ENCODE data around the gene SCN9A.
A peak's percentile ranks its signal among the peaks of the same experiment; 100 is the strongest.
"Not testable (repeated sequence)": the region's sequence is repeated elsewhere in the genome, so short reads cannot be mapped to it uniquely, and the experiment has no call there.

SCN9A gene

GRCh38 chr2:166375736-166376487, at the start of gene SCN9A:
SCN9A (minus strand) TSS chr2:166375944; CDS start chr2:166311756, 64,188 bp downstream.
- DNase-seq: peak; percentile 92

- no peak for DNase-seq
Observed at GRCh38 chr2:166424841-166425240, 49.1 kb upstream of the SCN9A start.

- no peak for DNase-seq
Observed at GRCh38 chr2:166419616-166419934, 43.8 kb upstream of the SCN9A start.

- no peak for DNase-seq
Observed at GRCh38 chr2:166418853-166419615, 43.3 kb upstream of the SCN9A start.

GRCh38 chr2:166417669-166418068, 41.9 kb upstream of the SCN9A start:
- DNase-seq: no peak

GRCh38 chr2:166413255-166413654, 37.5 kb upstream of the SCN9A start:
- DNase-seq: no peak

- DNase-seq: no peak
Observed at GRCh38 chr2:166411473-166412230, 35.9 kb upstream of the SCN9A start.

GRCh38 chr2:166410828-166411472, 35.2 kb upstream of the SCN9A start:
- DNase-seq: no peak

- DNase-seq: not testable (repeated sequence)
Observed at GRCh38 chr2:166407746-166408145, 32.0 kb upstream of the SCN9A start.

GRCh38 chr2:166406374-166406773, 30.6 kb upstream of the SCN9A start:
- no peak for DNase-seq

- no peak for DNase-seq
Observed at GRCh38 chr2:166405569-166405926, 29.8 kb upstream of the SCN9A start.

- DNase-seq: no peak
Observed at GRCh38 chr2:166404831-166405568, 29.3 kb upstream of the SCN9A start.

GRCh38 chr2:166394245-166394644, 18.5 kb upstream of the SCN9A start:
- no peak for DNase-seq

GRCh38 chr2:166393008-166393407, 17.3 kb upstream of the SCN9A start:
- no peak for DNase-seq

GRCh38 chr2:166388481-166389070, 12.8 kb upstream of the SCN9A start:
- DNase-seq: no peak

- DNase-seq: no peak
Observed at GRCh38 chr2:166385313-166385712, 9.6 kb upstream of the SCN9A start.

- no peak for DNase-seq
Observed at GRCh38 chr2:166384774-166385173, 9.0 kb upstream of the SCN9A start.

- no peak for DNase-seq
Observed at GRCh38 chr2:166382448-166382847, 6.7 kb upstream of the SCN9A start.

- no peak for DNase-seq
Observed at GRCh38 chr2:166380615-166381014, 4.9 kb upstream of the SCN9A start.

- DNase-seq: peak; percentile 57
Observed at GRCh38 chr2:166376873-166377272, 1.1 kb upstream of the SCN9A start.

GRCh38 chr2:166376488-166376828, 714 bp upstream of the SCN9A start:
- DNase-seq: no peak

- DNase-seq: no peak
Observed at GRCh38 chr2:166375195-166375735, 479 bp downstream of the SCN9A start.
